Measurements from ENCODE around the gene ALK.
A peak's percentile ranks its signal among the peaks of the same experiment; 100 is the strongest.

Gene ALK

DNA sequence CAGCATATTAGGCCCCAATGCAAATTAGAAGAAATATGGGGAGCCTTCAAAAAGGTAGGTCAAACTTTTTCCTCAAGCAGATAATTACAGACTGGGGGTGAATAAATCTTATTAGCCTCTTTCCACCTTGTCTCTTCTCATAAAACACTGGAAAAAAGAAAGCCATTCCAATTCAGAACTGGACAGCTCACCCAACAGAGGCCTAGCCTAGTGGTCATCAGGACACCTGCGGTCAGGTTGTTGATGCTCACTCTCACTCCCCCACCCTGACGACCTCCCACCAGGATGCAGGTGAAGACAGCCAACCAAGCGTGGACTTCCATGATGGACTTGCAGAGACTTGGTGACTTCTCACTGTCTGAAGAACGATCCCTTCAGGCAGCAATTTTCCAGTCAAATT lies 207.1 kb downstream of the ALK start:
- DNase-seq (ENCODE audit: low read depth): no peak

DNA sequence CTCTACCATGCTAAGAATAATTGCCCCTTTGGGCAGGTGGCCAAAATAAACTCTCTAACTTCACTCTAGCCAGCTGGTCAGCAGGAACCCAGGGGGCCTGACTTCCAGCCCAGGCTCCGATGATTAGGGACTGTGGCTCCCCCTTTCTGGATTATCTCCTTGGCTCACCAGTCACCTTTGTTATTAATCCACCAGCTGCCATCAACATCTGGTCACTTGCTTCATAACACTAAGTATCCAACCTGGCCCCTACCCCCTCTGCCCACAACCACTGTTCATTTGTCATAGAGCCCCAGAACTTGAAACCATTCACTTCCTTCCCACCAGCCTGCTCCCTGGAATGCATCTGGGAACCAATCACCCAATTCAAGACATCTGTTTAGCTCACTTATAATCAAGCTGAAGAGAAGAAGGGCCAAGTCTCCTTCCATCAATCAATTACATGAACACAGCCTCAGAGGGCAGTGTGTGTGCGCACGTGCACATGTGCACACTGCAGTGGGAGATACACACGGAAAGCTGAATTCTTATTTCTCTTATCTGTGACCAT lies 215.1 kb downstream of the ALK start:
- no peak for DNase-seq (ENCODE audit: low read depth)

DNA sequence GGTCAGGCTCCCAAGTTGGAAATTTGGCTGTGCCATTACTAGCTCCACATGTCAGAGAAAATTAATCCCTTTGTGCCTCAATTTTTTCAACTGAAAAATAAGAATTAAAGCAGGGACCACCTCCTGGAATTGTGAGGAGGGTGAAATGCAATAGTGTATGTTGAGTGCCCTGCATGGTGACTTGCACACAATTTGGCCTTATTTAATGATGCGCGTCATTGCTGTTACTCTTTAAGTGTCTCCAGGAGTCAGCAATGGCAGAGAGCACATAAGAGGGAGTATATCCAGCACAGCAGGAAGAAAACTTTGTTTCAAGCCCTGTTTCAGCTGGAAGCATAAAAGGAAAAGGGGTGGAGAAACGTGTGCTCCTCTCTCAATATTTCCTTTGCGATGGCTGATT lies 215.8 kb downstream of the ALK start:
- no peak for DNase-seq (ENCODE audit: low read depth)

DNA sequence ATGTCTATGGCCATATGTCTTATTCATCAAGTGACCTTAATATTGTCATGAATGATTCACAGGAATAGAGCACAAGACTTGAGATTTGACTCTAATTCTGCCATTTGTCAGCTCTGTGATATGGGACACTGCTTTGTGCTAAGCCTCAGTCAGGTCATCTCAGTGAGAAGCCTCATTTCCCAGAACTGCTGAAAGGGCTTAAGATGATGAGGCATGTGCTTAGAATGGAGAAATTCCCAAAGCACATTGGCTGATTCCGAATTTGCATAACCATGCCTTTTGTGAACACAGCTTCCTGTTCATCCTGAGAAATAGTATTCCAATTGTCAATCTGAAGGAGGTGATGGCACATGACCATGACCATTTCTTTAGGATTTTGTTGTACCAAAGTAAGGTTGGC lies 218.1 kb downstream of the ALK start:
- no peak for DNase-seq (ENCODE audit: low read depth)

DNA sequence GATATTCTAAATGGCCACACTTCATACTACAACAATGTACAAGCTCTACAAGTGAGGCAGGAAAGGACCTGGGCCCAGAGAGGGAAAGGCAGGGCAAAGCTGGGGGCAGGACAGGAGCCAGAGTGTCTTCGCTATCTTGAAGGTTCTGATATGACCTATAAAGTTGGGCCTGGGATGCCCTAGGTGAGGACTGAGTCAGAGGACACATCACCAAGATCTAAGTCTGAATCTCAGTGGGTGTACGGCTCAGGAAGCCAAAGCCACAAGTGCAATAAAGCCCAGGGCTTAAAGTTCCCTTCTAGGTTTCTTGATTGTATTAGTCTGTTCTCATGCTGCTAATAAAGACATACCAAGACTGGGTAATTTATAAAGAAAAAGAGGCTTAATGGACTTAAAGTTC lies 219.1 kb downstream of the ALK start:
- no peak for DNase-seq (ENCODE audit: low read depth)

DNA sequence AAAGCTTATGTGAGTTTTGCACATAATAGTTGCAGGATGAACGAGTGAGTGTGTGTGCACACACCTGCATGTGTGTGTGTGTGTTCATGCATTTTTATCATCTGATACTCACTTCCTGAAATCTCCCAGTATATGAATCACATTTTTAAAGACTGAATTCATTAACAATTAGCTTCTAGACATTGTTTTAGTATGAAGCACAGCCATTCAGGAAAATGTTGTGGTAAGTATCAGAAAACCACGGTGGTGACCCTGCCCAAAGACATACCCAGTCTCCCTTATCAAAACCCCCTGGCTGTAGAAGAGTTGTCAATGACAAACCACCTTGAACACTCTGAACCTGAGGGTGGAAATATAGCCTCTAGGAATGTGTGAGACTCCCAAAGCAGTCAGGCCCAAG lies 220.8 kb downstream of the ALK start:
- no peak for DNase-seq (ENCODE audit: low read depth)

DNA sequence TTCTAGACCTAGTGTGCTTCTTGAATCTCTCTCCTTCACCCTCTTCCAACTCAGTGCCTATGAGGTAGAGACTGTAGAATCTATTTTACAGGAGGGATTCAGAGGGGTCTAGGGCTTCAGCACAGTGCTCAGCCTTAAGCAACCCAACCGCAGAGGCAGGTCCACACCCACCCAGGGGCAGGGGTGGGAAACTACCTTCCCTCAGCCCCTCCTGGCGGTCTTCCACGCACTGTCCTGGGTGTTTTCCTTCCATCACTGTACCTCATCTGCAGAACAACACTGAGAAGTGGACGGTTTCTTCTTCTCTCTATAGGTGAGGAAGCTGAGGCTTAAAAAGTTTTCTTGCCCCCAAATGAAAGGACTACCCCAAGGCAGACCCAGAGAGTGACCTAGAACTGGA lies 222.3 kb downstream of the ALK start:
- DNase-seq (ENCODE audit: low read depth): no peak

DNA sequence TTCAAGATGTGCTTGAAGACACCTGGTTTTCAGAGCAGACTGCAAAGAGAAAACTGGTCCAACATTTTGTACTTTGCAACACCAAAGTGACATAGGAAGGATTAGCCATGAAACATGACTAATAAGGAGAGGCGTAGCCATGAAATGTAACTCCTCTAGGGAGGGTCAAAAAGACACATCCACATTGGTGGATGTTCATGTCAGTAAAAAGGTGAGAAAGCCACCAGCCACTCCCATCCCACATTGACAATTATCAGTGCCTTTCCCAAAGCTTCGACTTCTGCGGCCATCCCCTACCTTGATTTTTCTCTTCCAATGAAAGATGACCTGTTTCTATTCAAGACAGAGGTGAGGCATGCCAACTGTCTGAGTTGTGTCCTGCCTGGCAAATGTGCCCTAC lies 223.2 kb downstream of the ALK start:
- no peak for DNase-seq (ENCODE audit: low read depth)

DNA sequence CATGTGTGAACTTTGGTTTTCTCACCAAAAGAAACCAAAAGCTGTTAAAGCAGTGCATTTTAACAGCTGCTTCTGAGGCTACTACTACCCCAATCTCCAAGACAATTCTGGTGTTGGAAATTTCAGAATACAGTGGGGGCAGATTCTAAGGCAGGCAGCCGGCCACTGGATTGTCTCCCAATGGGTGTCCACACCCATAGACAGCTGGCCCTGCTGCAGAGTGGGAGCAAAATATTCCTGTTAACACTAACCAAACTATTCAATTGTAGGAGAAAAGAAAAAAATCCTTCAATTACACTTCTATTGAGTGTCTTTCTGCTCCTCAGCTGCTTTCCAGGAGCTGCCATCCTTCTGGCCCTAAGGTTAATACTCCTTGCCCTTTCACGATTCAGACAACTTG lies 223.7 kb downstream of the ALK start:
- no peak for DNase-seq (ENCODE audit: low read depth)

DNA sequence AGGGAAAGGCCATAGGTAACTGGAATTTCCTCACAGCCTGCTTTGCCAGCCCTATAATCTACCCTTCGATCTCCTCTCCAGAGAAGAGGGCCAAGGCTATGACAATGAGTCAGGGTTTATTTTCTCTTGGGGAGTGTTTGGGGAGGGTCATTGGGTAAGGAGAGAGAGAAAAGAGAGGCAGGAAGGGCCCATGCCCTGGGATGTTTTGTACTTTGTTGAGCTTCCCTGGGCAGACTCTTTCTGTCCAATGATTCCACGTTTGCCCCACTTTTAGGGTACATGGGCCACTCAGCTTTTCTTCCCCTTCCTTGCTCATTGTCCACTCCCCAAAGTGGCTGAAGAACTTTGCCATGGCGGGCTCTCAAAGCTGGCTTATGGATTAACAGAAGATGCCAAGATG lies 224.2 kb downstream of the ALK start:
- DNase-seq (ENCODE audit: low read depth): no peak

DNA sequence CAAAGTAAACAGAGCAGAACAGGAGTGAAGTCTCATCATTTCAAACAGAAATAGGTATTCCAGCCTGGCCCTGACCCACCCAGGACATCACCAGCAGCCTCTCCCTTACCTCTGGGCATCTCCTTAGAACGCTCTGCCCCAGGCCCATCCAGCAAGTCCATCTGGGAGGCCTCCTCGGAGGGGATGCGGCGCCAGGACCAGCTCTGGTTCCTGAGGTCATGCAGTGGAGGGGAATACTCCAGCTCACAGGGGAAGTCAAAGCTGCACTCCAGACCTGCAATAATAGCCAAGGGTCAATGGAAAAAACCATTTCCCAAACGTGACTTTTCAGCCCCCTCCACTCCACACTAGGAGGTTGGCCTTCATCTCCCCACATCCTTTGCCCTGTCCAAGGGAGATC lies 226.6 kb downstream of the ALK start:
- DNase-seq (ENCODE audit: low read depth): no peak

DNA sequence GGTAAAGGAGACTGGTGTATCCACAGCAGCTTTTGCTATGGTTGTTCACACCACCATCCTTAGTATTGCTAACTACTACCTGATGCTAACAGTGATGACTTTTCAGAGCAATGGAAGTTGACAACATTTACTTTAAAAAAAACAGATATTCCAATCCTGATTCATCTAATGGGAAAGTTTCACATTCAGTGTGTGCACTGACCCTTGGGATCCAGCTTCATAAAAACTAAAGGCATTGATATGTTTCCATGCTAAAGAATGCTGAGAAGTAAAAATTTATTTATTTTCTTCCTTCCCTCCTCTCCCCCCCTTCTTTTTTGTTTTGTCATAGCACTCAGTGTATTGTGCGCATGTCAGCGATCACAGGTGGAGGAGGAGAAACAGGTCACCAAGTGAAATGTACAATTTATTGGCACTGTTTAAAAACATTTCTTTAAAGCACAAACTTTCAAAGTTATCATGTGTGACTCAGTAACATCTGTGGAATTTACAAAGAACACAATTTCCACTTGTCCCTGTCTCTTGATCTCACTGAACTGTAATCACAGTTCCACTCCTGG lies 229.9 kb downstream of the ALK start:
- DNase-seq (ENCODE audit: low read depth): no peak

DNA sequence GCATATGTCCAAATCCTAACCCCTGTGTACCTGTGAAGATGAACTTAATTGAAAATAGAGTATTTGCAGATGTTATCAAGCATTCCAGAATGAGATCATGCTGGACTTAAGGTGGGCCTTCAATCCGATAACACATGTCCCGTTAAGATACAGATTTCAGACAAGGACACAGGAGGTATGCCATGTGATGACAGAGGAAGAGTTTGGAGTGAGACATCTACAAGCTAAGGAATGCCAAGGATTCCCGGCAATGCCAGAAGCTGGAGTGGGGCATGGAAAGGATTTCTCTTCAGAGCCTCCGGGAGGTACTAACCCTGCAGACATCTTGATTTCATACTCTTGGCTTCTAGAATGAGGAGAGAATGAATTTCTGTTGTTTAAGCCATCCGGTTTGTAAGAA lies 231.7 kb downstream of the ALK start:
- no peak for DNase-seq (ENCODE audit: low read depth)

DNA sequence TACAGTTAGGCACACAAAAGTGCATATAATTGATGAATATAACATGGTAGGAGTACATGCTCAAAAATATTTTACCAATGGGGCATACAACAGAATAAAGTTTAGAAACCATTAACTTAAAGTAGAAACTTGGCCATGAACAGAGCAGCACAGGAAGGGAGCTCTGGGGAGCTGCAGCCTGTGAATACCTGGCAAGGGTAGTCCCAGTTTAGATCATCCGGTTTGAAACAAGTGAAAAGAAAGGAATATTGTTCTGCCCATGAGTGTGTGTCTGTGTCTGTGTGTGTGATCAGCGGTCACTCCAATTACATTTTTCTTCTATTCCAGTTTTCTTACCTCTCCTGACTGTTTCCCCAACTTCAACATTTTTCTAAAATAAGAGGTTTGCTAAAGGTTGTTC lies 233.0 kb downstream of the ALK start:
- no peak for DNase-seq (ENCODE audit: low read depth)

DNA sequence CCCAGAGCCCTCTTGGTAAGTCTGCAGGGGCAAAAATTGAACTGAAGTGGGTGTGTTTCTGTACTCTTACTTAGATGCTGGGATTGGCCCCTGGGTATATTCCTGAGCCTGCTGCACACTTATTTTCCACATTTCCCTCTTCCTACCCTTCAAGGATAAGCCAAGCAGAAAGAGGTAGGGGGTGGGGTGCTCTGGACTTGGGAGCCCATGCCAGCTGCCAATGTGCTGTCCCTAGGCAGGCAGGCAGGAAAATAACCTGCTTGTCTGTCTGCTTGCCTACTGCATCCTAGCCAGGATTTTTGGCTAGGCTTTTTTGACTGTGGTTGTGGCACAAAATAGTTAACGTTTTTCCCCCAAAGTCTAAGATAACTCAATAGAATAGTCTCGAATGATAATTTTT lies 234.3 kb downstream of the ALK start:
- DNase-seq (ENCODE audit: low read depth): no peak

DNA sequence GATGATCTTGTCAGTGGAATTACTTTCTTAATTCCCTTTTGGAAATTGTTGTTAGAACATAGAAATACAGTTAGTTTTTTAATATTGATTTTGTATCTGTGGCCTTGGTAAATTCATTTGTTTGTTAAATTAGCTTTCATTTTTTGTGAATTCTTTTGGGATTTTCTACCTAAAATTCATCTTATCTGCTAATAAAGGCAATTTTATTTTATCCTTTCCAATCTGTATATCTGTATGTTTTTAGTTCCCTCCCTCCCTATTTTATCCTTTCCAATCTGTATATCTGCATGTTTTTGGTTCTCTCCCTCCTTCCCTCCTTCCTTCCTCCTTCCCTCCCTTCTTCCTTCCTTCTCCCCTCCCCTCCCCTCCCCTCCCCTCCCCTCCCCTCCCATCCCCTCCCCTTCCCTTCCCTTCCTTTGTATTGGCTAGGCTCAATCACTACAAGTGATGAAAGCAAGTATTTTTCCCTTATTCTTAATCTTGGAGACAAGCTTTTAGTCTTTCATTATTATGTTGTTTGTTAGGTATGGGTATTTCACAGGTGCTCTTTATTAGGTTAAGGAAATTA lies 244.4 kb downstream of the ALK start:
- no peak for DNase-seq (ENCODE audit: low read depth)

DNA sequence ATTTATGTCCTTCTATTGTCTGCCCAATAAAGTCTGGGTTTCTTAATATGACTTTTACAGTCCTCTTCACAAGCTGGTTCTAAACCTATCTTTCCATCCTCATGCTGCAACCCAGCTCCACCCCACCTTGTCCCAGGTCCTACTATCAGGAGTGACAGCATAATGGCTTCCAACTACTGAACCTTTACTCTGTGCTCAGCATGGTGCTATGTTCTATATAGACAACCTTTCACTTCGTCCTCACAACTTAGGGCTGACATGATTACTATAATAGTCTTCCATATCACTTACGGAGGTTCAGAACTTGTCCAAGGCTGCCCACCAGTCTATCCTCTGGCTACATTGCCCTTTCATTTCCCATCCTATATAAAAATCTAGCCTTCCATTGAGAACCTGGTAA lies 256.8 kb downstream of the ALK start:
- no peak for DNase-seq (ENCODE audit: low read depth)

DNA sequence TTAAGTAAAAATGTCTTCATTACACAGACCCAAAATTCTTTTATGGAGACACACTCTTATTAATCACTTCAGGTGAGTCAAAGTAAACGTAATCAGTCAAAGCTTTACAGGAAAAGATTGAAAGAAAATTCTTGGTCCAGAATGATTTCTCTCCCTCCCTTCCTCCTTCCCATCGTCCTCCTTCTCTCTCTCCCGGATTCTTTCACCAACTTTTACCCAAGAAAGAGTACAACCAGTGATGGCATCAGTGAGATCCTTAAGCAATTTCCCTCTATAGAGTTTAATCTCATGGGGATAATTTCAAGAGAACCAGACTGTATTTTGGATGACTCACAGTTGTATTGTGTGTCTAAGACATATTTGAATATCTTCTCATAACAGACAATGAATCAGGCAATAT lies 258.1 kb downstream of the ALK start:
- peak; percentile 87 for DNase-seq (ENCODE audit: low read depth)

DNA sequence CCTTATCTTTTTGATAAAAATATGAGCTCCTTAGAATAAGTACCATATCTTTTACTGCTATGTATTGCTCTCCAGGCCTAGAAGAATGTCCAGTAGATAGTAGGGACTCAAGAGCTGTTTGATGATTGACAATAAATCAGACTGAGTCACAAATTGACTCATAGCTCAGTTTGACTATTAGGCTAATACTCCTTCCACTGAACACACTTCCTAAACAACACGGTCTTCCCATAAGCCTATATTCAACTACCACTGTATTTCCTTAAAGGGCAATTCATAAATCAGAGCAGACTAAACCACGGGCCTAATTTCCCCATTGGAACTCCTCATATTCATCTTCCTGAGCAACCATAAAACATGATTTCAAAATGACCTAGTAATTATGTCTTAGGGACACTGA lies 258.5 kb downstream of the ALK start:
- peak; percentile 25 for DNase-seq (ENCODE audit: low read depth)

DNA sequence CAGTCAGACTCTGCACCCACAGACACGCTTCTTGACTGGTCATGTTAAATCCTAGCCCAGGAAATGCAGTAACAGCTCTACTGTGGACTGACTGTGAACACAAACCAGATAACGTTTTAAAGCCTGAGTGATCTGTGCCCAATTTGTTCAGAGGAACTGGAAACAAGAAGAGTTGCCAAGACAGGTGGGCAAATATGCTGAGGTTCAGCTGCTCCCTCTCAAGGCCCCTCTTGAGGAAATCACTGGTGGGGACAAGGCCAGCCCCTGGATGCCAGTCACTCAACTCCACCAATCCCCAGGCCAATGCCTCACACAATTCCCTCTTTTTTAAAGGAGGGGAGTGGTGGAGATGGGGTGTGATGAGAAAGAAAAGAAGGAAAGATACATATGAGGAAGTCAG lies 261.2 kb downstream of the ALK start:
- DNase-seq (ENCODE audit: low read depth): no peak

DNA sequence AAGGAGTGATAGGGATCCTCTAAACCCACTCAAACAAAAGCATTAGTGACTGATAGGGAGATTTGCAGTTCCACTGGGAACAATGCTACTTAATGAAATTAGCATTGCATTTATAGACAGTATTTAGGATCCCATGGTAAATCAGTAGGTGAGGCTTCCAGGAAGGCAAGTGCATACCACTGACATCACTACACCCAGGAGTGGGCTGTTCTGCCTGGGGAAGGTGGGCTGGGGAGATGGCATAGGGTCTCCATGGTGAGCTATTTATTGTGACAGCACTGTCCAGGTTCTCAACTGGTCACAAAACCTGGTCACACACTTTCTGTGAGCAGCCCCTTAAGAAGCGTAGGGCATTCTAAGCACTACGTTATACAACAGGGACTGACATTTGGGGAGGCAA lies 262.2 kb downstream of the ALK start:
- no peak for DNase-seq (ENCODE audit: low read depth)

DNA sequence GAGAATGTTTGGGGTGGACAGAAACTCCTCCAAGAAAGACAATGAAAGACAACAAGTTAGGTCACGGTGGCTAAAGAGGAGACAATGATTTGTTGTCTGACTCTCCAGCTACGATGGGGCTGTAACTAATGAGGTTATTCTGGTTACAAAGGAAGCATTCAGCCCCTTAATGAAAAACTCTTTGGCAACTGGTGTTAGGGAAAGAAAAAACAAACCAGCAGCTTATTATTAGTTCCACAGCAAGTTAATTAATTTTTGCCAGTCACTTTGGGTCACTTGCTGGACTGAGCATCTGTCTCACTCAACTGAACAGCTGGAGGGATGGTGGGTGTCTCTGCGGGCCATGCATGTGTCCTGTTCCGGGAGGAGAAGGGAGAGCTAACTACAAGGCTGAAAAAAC lies 263.7 kb downstream of the ALK start:
- DNase-seq (ENCODE audit: low read depth): no peak

DNA sequence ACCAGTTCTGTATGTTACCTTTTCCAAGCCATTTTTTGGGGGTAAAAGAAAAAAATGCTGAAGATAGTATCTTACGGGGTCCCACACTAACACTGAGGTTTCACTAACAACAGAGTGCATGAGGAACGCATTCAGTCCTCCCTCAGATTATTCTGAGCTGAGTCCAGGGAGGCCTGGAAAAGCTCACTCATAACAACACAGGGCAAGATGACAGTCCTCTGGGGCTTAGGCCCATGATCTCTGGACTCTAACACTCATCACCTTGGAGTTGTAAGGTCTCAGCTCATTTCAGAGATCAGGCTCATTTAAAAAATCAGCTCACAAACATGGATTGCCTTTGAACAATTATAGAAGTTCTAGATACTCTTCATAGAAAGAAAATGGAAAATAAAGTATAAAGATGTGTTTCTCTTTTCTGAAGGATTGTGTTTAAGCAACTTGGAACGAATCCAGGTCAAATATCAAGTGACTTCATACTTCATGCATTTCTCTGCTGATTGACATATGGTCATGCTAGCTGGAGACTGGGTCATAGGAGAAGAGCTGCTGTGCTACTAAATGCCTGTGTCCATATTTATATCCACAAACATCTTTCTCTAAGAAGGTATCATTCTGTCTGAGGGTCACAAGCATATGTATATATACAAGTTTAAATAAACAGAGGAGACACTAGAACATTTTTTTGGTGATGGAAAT lies 265.8 kb downstream of the ALK start:
- no peak for DNase-seq (ENCODE audit: low read depth)

DNA sequence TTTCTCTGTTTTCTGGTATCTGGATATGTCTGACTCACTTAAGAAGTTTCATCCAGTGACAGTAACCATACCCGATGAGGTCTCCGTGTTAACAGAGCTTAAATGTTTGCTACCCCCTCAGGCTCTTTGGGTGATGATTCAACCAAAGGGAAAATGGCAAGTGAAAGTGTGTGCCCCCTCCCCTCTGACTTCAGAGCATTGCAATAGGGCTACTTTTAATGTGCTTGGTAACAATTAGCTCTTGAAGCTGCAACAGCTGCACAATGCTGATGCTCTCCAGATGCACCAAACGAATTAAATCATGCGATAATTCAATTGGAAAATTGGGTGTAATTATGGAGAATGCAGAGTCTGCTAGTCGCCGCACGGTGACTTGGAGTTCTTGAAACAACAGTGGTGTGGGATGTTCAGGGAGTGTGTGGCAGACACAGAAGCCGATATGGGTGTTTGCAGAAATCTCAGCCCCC lies 270.7 kb downstream of the ALK start:
- no peak for DNase-seq (ENCODE audit: low read depth)

All from stromal cell of bone marrow (primary cell).